ENCODE results near the gene CHID1.

CHID1 gene

GRCh38 chr11:907668-908067 lies 2.9 kb downstream of the CHID1 start:
- DNase-seq: no peak

GRCh38 chr11:905952-906351 lies 4.7 kb downstream of the CHID1 start:
- no peak for DNase-seq

GRCh38 chr11:904380-904779 lies 6.2 kb downstream of the CHID1 start:
- no peak for DNase-seq

GRCh38 chr11:901452-902061 lies 9.1 kb downstream of the CHID1 start:
- no peak for DNase-seq

- no peak for DNase-seq
Observed at GRCh38 chr11:900545-900944, 10.1 kb downstream of the CHID1 start.

- no peak for DNase-seq
Observed at GRCh38 chr11:899724-900123, 10.9 kb downstream of the CHID1 start.

GRCh38 chr11:898540-899190 lies 11.9 kb downstream of the CHID1 start:
- no peak for DNase-seq

- peak in 1 of 2 experiments; percentile 19 for DNase-seq
Observed at GRCh38 chr11:898143-898511, 12.5 kb downstream of the CHID1 start.

GRCh38 chr11:897253-898142 lies 13.1 kb downstream of the CHID1 start:
- no peak for DNase-seq

GRCh38 chr11:895331-896110 lies 15.1 kb downstream of the CHID1 start:
- DNase-seq: no peak

GRCh38 chr11:894575-895201 lies 15.9 kb downstream of the CHID1 start:
- no peak for DNase-seq

GRCh38 chr11:893008-893654 lies 17.5 kb downstream of the CHID1 start:
- DNase-seq: no peak

GRCh38 chr11:890794-891540 lies 19.6 kb downstream of the CHID1 start:
- no peak for DNase-seq

- no peak for DNase-seq
Observed at GRCh38 chr11:889687-890475, 20.7 kb downstream of the CHID1 start.

GRCh38 chr11:889257-889656 lies 21.4 kb downstream of the CHID1 start:
- no peak for DNase-seq

- no peak for DNase-seq
Observed at GRCh38 chr11:888310-889212, 22.0 kb downstream of the CHID1 start.

- no peak for DNase-seq
Observed at GRCh38 chr11:887589-887988, 23.0 kb downstream of the CHID1 start.

- no peak for DNase-seq
Observed at GRCh38 chr11:886568-886967, 24.0 kb downstream of the CHID1 start.

- DNase-seq: no peak
Observed at GRCh38 chr11:884578-885070, 26.0 kb downstream of the CHID1 start.
